GM21528 (cell line): ENCODE measurements around the gene SART3.
"Not testable (repeated sequence)": the region's sequence is repeated elsewhere in the genome, so short reads cannot be mapped to it uniquely, and the experiment has no call there.

Experiments
- ATAC-seq: cut with Tn5 transposase; IDR thresholded peaks from one replicate; pipeline ENCODE4 v1.9.1; 2021; ENCODE audit warnings: mild to moderate bottlenecking, moderate library complexity; ENCODE audit not compliant: unreplicated experiment, low FRiP score

Gene SART3

DNA sequence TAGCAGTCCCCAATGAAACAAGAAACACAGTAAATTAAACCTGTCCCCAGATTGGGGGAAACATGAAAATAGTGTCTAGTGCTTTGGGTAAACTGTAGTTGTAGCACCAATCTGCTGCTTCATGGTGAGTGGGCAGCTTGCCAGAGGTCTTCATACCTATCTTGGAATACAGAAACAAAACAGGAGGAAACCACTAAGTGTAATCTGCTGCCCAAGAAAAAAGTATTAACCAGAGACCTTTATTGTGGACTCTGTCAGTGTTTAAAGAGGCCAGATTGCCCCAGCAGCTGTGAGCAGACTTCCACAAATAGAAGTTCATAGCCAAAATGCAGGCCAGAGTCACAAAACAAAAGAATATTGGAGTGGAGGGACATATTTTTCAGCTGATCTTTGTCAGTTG, 3.8 kb upstream of the SART3 start:
- no peak for ATAC-seq

DNA sequence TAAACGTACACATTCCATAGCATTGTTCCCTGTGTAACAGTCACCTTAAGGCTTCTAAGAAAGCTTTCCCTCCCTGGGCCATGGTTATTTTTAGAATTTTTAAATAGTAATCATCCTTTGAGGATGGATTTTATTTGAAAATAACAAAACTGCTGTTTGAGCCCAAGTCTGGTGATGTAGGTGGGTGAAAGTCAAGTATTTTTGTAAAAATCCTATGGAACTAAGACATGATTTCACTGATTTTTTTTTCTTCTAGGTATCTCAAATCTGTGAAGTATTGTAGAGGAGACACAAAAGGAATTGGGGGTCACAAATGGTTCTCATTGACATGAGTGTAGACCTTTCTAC, 2.8 kb upstream of the SART3 start:
- ATAC-seq: no peak

DNA sequence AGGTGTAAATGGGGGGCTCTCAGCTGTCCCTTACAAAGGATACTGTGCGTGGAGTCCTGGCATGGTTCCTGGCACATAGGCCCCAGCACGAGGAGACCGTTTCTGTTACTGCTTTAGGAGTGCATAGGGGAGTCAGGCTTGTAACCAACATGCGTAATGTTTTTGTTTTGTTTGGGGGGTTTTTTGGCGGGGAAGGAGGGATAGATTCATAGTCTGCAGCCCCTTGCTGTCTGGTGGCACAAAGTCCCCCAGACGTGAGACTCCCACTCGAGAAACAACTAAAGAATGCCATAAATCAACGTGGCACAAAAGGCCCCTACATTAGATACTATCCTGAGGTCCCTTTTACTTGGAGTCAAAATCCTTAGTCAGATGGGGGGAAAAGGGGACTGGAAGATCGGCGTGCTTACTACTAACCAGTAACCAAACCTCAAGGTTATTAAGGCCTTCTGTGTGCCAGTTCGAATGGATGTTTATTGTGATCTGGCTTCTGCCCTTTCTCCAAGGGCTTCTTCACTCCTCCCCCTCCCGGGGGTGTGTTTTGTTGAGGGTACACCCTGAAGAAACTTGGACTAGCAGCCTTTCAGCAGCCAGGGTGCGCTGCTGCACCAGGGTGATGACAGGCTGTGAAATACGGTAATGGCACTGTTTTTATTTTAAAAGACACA, 2.3 kb upstream of the SART3 start:
- peak; percentile 43 for ATAC-seq

DNA sequence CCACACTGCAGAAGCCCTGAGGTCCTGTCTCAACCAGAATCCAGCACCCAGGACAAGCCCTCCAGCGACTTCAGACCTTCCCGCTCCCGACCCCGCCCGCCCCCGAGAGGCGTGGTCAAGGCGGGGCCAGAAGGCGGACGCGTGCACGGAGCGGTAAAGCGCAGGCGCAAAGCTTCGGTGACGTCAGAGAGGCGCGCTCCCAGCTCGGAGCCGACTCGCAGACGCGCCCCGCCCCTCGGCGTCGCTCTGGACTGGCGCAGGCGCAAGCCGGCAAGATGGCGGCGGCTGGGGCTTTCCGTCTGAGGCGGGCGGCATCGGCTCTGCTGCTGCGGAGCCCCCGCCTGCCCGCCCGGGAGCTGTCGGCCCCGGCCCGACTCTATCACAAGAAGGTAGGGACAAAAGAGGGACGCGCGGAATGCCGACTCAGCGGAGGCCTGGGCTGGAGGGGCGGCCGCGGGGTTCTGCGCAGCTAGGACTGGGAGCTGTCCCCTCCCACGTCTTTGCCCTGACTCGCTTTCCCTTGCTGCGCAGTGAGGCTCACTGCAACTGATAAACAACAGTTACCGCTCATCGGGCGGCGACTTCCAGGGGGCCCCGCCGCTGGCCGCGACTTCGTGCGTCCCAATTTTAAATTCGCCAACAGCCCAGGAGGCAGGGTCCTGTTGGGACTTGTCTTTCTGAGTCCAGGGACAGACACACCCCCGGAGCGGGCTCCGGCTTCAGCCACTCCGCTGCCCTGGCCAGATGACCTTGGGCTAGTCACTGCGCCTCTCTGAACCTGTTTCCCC, 1.6 kb upstream of the SART3 start, which contains the start of gene ISCU:
Gene ISCU (plus strand): TSS at position 249 of the 788 bp plus-strand sequence. CDS start 27 bp downstream, at position 276.
- ATAC-seq: peak; percentile 53

GRCh38 chr12:108561852-108562347, 927 bp upstream of the SART3 start:
- ATAC-seq: no peak

GRCh38 chr12:108560321-108560721, 652 bp downstream of the SART3 start:
- ATAC-seq: no peak

GRCh38 chr12:108559748-108560147, 1.2 kb downstream of the SART3 start:
- no peak for ATAC-seq

- no peak for ATAC-seq
Measured at GRCh38 chr12:108559007-108559655, 1.8 kb downstream of the SART3 start.

- ATAC-seq: not testable (repeated sequence)
Measured at GRCh38 chr12:108555383-108555782, 5.6 kb downstream of the SART3 start.

- ATAC-seq: no peak
Measured at GRCh38 chr12:108553799-108554198, 7.2 kb downstream of the SART3 start.

GRCh38 chr12:108551535-108551934, 9.4 kb downstream of the SART3 start:
- no peak for ATAC-seq

- no peak for ATAC-seq
Measured at GRCh38 chr12:108548954-108549521, 11.9 kb downstream of the SART3 start.

DNA sequence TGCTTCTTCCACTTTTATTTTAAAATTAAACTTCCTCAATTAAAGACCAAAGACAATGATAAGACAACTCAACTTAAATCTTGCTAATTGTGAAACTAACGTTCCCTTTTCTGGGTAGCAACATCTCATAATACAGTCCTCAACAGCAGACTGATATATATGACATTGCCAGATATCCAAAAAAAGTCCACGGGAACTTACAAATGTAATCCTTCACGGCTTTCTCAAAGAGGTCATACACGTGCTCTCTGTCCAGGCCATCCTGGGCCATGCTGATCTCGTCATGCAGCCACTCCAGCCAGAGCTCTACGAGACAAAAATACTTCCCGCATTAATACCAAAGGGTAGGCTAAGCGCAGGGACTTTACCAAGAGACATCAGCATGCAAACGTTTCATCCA, 13.3 kb downstream of the SART3 start:
- ATAC-seq: no peak

DNA sequence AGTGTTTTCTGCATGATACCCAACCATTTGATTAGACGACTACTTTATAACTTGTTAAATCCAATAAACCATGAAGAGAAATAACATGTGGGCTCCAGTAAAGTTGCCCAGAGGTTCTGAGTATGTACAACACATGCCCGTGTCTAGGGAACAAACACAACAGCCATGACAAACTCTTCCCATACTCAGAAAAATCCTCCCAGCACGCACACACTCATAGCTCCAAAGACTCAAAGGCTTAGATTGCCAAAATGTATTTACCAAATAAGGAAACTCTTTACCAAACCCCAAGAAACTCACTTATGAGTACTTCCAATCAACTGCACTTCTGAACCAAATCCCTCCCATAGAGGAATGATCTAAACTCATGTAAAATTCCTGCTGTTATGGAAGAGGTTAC, 17.3 kb downstream of the SART3 start:
- ATAC-seq: no peak

DNA sequence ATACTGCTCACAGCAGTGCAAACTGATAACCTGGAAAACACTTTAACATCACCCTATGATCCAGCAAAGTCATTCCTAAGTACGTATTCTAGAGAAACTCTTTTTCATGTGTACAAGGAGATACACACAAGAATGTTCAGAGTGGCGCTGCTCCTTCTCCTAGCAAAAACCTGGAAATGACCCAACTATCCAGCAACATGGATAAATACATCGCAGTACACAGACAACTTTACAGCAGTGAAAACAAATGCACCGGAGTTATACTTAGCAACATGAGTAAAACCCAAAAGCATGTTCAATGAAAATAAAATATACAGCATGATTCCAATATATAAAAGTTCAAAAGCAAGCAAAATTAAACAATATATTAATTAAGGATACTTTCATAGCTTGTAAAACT, 18.7 kb downstream of the SART3 start:
- ATAC-seq: no peak

- no peak for ATAC-seq
Measured at GRCh38 chr12:108538616-108539195, 22.3 kb downstream of the SART3 start.

GRCh38 chr12:108538146-108538545, 22.8 kb downstream of the SART3 start:
- no peak for ATAC-seq

- ATAC-seq: no peak
Measured at GRCh38 chr12:108531929-108532848, 28.8 kb downstream of the SART3 start.

DNA sequence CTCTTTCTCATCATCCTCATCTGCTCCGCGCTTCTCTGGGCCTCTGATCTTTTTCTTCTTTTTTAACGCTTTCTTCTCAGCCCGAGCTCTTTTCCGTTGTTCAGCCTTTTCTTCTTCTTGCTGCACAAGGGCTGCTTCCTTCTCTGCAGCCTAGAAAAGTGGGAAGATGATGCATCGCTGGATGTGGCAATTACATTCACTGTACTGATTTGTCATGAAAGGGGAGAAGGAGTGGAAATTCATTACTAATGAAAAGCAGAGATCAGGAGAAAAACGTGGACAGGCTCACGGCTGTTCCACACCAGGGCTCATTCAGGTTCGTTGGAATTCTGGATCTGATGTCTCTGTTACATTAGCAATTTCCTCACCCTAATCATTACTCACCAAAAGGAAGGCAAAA, 30.8 kb downstream of the SART3 start:
- ATAC-seq: no peak

GRCh38 chr12:108527166-108527496, 33.8 kb downstream of the SART3 start:
- ATAC-seq: no peak
